SK-N-SH treated with all-trans-retinoic acid at 6 μM for 48 hours (cell line): ENCODE data around the gene NCAM2.

Experiments used
- ATAC-seq: fragments of 200-7000 bp; cut with Tn5 transposase; 3 replicates; pipeline ENCODE4 v1.9.1; 2020; ENCODE audit warnings: mild to moderate bottlenecking, moderate library complexity
- ARNTL ChIP-seq: fragments of 450-650 bp; formaldehyde crosslinking; IDR thresholded peaks from 2 replicates; pipeline ENCODE4 v1.5.0; 2020; ENCODE audit warnings: low read depth, mild to moderate bottlenecking, moderate library complexity, borderline replicate concordance
- BACH2 ChIP-seq: fragments of 250-450 bp; sonication (Bioruptor Pico); IDR thresholded peaks from 2 replicates; pipeline ENCODE4 v1.9.0; 2021; ENCODE audit warnings: mild to moderate bottlenecking, borderline replicate concordance
- ESRRG ChIP-seq: fragments of 250-450 bp; sonication (Bioruptor Pico); IDR thresholded peaks from 2 replicates; pipeline ENCODE4 v1.6.1; 2021; ENCODE audit warnings: mild to moderate bottlenecking
- GLIS3 ChIP-seq: fragments of 250-450 bp; sonication (Bioruptor Pico); IDR thresholded peaks from 2 replicates; pipeline ENCODE4 v1.5.0; 2020; ENCODE audit warnings: mild to moderate bottlenecking, moderate library complexity
- ISL1 ChIP-seq: fragments of 250-450 bp; sonication (Bioruptor Pico); IDR thresholded peaks from 2 replicates; pipeline ENCODE4 v2.1.2; 2022; ENCODE audit warnings: mild to moderate bottlenecking, moderate library complexity
- PPARA ChIP-seq: fragments of 250-450 bp; sonication (Bioruptor Pico); IDR thresholded peaks from 2 replicates; pipeline ENCODE4 v1.5.0; 2020; ENCODE audit warnings: mild to moderate bottlenecking, borderline replicate concordance
- RARB ChIP-seq: fragments of 250-450 bp; sonication (Bioruptor Pico); IDR thresholded peaks from 2 replicates; pipeline ENCODE4 v1.8.0; 2021; ENCODE audit warnings: mild to moderate bottlenecking, moderate library complexity
- SNAI2 ChIP-seq: fragments of 250-450 bp; sonication (Bioruptor Pico); IDR thresholded peaks from 2 replicates; pipeline ENCODE4 v1.5.0; 2020; ENCODE audit warnings: mild to moderate bottlenecking, moderate library complexity
- TCF4 ChIP-seq: fragments of 250-450 bp; sonication (Bioruptor Pico); IDR thresholded peaks from 2 replicates; pipeline ENCODE4 v1.8.0; 2021; ENCODE audit warnings: mild to moderate bottlenecking, moderate library complexity, borderline replicate concordance
- TOX ChIP-seq: fragments of 250-450 bp; sonication (Bioruptor Pico); IDR thresholded peaks from 2 replicates; pipeline ENCODE4 v1.8.0; 2021; ENCODE audit warnings: mild to moderate bottlenecking, moderate library complexity, borderline replicate concordance
- ZC3H10 ChIP-seq: fragments of 250-450 bp; sonication (Bioruptor Pico); IDR thresholded peaks from 2 replicates; pipeline ENCODE4 v1.5.1; 2021; ENCODE audit warnings: mild to moderate bottlenecking, moderate library complexity
- ZFP3 ChIP-seq: fragments of 250-450 bp; sonication (Bioruptor Pico); IDR thresholded peaks from 2 replicates; pipeline ENCODE4 v1.5.0; 2020; ENCODE audit warnings: mild to moderate bottlenecking, moderate library complexity
- ZFP30 ChIP-seq: fragments of 450-650 bp; formaldehyde crosslinking; IDR thresholded peaks from 2 replicates; pipeline ENCODE4 v1.5.0; 2022; ENCODE audit warnings: mild to moderate bottlenecking, moderate library complexity
- ZNF70 ChIP-seq: fragments of 450-650 bp; formaldehyde crosslinking; IDR thresholded peaks from 2 replicates; pipeline ENCODE4 v1.5.0; 2020; ENCODE audit warnings: mild to moderate bottlenecking, moderate library complexity
- ZNF8 ChIP-seq: fragments of 450-650 bp; formaldehyde crosslinking; IDR thresholded peaks from 2 replicates; pipeline ENCODE4 v1.5.0; 2020; ENCODE audit warnings: mild to moderate bottlenecking, moderate library complexity
- TF ChIP-seq, protein P1 (sequence below): fragments of 250-450 bp; sonication (Bioruptor Pico); IDR thresholded peaks from 2 replicates; pipeline ENCODE4 v1.8.0; 2020; ENCODE audit warnings: mild to moderate bottlenecking, moderate library complexity, borderline replicate concordance
- TF ChIP-seq, protein P2 (sequence below): fragments of 250-450 bp; sonication (Bioruptor Pico); IDR thresholded peaks from 2 replicates; pipeline ENCODE4 v1.5.1; 2020; ENCODE audit warnings: low read depth, mild to moderate bottlenecking, moderate library complexity
- TF ChIP-seq, protein P3 (sequence below): fragments of 250-450 bp; sonication (Bioruptor Pico); IDR thresholded peaks from 2 replicates; pipeline ENCODE4 v1.8.0; 2021; ENCODE audit warnings: low read depth, mild to moderate bottlenecking, moderate library complexity, borderline replicate concordance
- TF ChIP-seq, protein P4 (sequence below): fragments of 250-450 bp; sonication (Bioruptor Pico); IDR thresholded peaks from 2 replicates; pipeline ENCODE4 v1.5.0; 2020; ENCODE audit warnings: mild to moderate bottlenecking, moderate library complexity

The NCAM2 gene

DNA sequence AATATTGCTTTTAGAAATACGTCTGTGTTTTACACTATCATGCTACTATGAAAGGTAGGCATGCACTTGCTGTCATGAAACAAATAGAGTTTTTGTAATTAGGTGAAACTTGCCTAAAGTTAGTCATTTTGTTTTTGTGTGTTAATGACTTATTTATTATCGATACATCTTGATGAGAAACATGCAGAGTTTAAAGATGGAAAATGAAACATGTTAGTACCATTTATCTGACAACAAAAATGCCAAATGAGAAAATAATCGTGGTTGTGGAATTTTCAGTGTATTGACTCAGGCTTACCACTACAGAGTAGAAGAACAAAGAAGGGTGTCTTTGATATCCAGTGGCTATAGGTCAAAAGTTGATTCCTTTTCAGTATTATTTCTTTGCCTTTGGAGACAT lies 105.5 kb downstream of the NCAM2 start:
- TF ChIP-seq RARB (no peak), ZC3H10 (CRISPR knock-in tag) (no peak), ZFP3 (no peak), PPARA (CRISPR knock-in tag) (no peak), SNAI2 (CRISPR knock-in tag) (no peak)
- TF ChIP-seq, protein P1, sequence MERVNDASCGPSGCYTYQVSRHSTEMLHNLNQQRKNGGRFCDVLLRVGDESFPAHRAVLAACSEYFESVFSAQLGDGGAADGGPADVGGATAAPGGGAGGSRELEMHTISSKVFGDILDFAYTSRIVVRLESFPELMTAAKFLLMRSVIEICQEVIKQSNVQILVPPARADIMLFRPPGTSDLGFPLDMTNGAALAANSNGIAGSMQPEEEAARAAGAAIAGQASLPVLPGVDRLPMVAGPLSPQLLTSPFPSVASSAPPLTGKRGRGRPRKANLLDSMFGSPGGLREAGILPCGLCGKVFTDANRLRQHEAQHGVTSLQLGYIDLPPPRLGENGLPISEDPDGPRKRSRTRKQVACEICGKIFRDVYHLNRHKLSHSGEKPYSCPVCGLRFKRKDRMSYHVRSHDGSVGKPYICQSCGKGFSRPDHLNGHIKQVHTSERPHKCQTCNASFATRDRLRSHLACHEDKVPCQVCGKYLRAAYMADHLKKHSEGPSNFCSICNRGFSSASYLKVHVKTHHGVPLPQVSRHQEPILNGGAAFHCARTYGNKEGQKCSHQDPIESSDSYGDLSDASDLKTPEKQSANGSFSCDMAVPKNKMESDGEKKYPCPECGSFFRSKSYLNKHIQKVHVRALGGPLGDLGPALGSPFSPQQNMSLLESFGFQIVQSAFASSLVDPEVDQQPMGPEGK (CRISPR knock-in tag): no peak

DNA sequence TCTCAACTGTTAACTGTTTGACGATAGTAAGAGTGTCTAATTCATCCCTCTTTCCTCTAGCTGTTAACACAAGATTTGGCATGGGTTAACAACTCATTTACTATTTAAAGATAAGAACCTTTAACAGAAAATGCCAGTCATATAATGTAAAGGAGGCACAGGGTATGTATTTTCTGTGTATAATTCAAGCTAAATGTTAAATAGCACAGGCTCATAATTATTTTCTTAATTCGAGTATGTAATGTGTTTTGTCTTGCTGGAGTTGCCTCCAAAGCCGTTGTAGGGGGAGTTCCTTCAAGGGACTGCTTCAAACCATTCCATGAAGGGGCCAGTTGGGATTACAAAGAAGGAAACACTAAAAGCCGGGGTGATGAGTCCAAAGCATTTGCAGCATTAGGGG lies 111.5 kb downstream of the NCAM2 start:
- TF ChIP-seq ZFP30 (CRISPR knock-in tag) (no peak), RARB (no peak), TCF4 (no peak), ESRRG (no peak), SNAI2 (CRISPR knock-in tag) (no peak), ZFP3 (no peak), TOX (CRISPR knock-in tag) (no peak), ZNF8 (CRISPR knock-in tag) (no peak), ARNTL (CRISPR knock-in tag) (no peak), BACH2 (CRISPR knock-in tag) (no peak), ZNF70 (no peak), PPARA (CRISPR knock-in tag) (no peak), ZC3H10 (CRISPR knock-in tag) (no peak)
- TF ChIP-seq, protein P2, sequence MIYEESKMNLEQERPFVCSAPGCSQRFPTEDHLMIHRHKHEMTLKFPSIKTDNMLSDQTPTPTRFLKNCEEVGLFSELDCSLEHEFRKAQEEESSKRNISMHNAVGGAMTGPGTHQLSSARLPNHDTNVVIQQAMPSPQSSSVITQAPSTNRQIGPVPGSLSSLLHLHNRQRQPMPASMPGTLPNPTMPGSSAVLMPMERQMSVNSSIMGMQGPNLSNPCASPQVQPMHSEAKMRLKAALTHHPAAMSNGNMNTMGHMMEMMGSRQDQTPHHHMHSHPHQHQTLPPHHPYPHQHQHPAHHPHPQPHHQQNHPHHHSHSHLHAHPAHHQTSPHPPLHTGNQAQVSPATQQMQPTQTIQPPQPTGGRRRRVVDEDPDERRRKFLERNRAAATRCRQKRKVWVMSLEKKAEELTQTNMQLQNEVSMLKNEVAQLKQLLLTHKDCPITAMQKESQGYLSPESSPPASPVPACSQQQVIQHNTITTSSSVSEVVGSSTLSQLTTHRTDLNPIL (CRISPR knock-in tag): no peak
- TF ChIP-seq, protein P1 (CRISPR knock-in tag): no peak
- no peak for ATAC-seq

More for the DNA sequence above, 105.5 kb downstream of the NCAM2 start:
- no peak for ATAC-seq

DNA sequence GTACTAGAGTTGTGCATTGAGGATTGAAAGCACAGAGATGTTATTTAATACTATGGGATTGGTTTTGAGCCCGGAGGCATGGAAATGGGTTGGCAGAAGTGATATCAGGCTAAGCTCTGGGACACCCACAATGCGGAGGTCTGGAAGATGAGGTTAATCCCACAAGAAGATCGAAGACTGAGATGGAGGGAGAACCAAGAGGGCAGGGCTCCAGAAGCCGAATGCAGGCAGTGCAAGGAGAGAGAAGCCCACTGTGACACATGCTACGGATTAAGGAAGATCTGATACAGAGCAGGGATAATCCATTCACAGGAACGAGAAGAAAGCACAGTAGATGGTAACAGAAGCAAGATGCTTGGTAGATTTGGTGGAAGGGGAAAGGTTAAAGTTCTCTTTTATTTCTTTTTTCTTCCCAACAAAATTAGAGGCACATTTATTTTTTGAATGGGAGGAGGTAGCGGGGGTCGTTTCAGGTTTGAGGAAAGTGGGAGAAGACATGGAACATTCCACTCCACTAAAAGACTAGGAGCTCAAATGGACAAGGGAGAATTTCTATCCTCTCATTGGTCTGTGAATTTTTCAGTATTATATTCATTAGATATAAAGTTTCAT lies 113.2 kb downstream of the NCAM2 start:
- no peak for ATAC-seq
- no peak for TF ChIP-seq ZNF70
- TF ChIP-seq ZC3H10 (CRISPR knock-in tag): no peak
- TF ChIP-seq, protein P2 (CRISPR knock-in tag): no peak
- TF ChIP-seq BACH2 (CRISPR knock-in tag): no peak
- TF ChIP-seq GLIS3 (CRISPR knock-in tag): no peak
- TF ChIP-seq, protein P3, sequence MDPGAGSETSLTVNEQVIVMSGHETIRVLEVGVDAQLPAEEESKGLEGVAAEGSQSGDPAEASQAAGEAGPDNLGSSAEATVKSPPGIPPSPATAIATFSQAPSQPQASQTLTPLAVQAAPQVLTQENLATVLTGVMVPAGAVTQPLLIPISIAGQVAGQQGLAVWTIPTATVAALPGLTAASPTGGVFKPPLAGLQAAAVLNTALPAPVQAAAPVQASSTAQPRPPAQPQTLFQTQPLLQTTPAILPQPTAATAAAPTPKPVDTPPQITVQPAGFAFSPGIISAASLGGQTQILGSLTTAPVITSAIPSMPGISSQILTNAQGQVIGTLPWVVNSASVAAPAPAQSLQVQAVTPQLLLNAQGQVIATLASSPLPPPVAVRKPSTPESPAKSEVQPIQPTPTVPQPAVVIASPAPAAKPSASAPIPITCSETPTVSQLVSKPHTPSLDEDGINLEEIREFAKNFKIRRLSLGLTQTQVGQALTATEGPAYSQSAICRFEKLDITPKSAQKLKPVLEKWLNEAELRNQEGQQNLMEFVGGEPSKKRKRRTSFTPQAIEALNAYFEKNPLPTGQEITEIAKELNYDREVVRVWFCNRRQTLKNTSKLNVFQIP (CRISPR knock-in tag): no peak
- no peak for TF ChIP-seq ESRRG
- TF ChIP-seq ZNF8 (CRISPR knock-in tag): no peak
- TF ChIP-seq SNAI2 (CRISPR knock-in tag): no peak
- TF ChIP-seq, all 23 proteins: peak for 0

DNA sequence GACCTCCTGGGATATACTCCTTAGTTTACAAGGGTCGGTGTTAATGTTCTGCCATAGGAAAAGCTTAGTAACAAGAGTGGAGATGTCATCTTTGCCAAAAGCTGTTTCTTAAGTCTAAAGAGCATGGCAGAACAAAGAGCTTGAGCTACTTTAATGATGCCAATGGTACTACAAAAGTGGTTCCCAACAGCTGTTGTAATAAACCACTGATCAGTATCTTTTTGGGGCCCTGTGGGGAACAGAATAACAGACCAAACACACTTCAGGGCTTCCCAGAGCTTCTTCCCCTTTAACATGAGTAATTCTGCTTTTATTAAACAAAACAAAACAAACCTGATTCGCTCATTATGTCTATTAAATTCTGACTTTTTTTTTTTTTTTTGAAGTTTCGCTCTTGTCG lies 116.3 kb downstream of the NCAM2 start:
- ATAC-seq: no peak
- TF ChIP-seq, protein P2 (CRISPR knock-in tag): no peak
- TF ChIP-seq GLIS3 (CRISPR knock-in tag): no peak
- no peak for TF ChIP-seq PPARA (CRISPR knock-in tag)
- TF ChIP-seq, protein P1 (CRISPR knock-in tag): no peak
- TF ChIP-seq ZC3H10 (CRISPR knock-in tag): no peak
- no peak for TF ChIP-seq ARNTL (CRISPR knock-in tag)
- TF ChIP-seq RARB: no peak
- no peak for TF ChIP-seq TCF4
- TF ChIP-seq TOX (CRISPR knock-in tag): no peak
- TF ChIP-seq ZFP3: no peak
- no peak for TF ChIP-seq ISL1 (CRISPR knock-in tag)
- no peak for TF ChIP-seq ZNF70
- TF ChIP-seq, protein P4, sequence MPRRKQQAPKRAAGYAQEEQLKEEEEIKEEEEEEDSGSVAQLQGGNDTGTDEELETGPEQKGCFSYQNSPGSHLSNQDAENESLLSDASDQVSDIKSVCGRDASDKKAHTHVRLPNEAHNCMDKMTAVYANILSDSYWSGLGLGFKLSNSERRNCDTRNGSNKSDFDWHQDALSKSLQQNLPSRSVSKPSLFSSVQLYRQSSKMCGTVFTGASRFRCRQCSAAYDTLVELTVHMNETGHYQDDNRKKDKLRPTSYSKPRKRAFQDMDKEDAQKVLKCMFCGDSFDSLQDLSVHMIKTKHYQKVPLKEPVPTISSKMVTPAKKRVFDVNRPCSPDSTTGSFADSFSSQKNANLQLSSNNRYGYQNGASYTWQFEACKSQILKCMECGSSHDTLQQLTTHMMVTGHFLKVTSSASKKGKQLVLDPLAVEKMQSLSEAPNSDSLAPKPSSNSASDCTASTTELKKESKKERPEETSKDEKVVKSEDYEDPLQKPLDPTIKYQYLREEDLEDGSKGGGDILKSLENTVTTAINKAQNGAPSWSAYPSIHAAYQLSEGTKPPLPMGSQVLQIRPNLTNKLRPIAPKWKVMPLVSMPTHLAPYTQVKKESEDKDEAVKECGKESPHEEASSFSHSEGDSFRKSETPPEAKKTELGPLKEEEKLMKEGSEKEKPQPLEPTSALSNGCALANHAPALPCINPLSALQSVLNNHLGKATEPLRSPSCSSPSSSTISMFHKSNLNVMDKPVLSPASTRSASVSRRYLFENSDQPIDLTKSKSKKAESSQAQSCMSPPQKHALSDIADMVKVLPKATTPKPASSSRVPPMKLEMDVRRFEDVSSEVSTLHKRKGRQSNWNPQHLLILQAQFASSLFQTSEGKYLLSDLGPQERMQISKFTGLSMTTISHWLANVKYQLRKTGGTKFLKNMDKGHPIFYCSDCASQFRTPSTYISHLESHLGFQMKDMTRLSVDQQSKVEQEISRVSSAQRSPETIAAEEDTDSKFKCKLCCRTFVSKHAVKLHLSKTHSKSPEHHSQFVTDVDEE (CRISPR knock-in tag): no peak
